CD4-positive, alpha-beta T cell treated with Interleukin-4 for 4 hours (primary cell): ENCODE data around the gene TMEM130.
A peak's percentile ranks its signal among the peaks of the same experiment; 100 is the strongest.

Experiments used
- DNase-seq: peaks from one replicate; pipeline ENCODE4 v3.0.0-alpha.2; 2020

Gene TMEM130, protein sequence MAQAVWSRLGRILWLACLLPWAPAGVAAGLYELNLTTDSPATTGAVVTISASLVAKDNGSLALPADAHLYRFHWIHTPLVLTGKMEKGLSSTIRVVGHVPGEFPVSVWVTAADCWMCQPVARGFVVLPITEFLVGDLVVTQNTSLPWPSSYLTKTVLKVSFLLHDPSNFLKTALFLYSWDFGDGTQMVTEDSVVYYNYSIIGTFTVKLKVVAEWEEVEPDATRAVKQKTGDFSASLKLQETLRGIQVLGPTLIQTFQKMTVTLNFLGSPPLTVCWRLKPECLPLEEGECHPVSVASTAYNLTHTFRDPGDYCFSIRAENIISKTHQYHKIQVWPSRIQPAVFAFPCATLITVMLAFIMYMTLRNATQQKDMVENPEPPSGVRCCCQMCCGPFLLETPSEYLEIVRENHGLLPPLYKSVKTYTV

DNA sequence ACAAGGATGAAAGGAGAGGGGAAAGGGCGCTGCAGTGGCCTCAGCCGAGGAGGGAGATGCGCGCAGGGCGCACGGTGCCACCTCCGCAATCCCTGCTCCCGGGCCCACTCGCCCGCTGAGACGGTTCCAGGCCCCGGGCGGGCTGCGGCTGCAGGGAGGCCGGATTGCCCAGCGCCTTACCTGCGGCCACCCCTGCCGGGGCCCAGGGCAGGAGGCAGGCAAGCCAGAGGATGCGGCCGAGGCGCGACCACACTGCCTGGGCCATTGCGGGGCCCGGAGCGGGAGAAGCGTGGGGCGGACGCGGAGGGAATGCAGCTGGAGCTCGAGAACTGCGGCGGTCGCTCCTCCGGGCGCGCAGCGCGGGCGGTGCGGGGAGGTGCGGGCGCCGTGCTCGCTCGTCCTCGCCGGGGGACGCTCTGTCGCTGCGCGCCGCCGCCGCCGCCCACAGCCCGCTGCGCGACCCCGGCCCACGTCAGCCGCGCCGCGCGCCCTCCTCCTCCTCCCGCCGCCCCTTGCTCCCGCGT, at the start of gene TMEM130:
TSS of gene TMEM130 (minus strand) at position 418 of the 524 bp plus-strand sequence. CDS start at position 265, 153 bp downstream.
- no peak for DNase-seq

DNA sequence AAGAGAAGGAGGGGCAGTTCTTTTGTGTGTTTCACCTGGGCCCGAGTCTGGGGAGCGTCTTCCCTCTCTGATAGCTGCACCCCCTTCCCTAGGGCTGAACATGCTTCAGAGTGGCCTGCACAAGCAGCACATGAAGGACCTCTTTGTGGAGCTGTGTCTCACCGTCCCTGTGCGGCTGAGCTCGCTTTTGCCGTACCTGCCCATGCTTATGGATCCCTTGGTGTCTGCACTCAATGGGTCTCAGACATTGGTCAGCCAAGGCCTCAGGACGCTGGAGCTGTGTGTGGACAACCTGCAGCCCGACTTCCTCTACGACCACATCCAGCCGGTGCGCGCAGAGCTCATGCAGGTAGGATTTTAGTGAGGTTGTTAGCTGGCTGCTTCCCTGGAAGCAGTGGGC, 47.5 kb upstream of the TMEM130 start:
- DNase-seq, result no peak

DNA sequence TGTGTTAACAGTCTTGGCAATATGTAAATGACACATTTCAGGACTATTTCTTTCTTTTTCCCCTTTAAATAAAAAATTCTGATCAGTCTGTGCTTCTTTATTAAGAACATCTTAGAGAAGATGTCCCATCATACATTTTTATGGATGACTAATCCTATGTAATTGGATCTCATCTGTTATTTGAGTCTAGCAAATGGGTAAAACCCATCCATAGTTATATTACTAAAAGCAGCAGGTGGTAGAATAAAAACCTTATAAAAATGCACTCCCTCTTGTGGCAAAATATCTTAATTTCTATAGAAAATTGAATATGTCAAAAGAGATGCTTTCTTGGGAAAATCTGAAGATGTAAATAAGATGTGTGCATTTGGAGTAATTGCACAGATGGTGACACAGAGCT, 43.8 kb upstream of the TMEM130 start:
- no peak for DNase-seq

DNA sequence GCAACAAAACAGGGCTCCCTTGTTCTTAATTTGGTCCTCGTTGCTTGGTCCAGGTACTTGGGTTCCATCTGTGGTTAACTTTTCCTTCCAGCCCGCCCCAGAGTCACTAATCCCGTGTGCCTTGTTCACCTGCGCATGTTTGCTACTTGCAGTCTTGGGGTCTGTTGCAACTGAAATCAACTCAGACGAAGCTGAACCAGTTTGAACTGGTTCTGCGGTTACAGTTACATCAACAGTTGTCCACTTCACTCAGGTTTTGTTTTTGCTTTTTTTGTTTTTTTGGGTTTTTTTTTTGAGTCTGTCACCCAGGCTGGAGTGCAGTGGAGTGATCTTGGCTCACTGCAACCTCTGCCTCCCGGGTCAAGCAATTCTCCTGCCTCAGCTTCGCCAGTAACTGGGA, 43.2 kb upstream of the TMEM130 start:
- no peak for DNase-seq

DNA sequence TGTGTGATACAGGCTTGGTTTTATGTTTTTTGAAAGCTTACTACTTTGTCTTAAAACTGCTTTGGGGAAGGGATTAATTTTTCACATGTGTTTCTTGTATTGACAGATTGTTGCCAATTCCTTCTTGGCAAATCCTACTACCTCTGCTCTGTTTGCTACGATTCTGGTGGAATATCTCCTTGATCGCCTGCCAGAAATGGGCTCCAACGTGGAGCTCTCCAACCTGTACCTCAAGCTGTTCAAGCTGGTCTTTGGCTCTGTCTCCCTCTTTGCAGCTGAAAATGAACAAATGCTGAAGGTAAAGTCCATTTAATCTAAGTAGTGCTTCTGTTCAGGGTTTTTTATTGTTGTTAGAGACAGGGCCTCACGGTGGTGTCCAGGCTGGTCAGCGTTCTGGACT, 42.1 kb upstream of the TMEM130 start:
- DNase-seq, result no peak

DNA sequence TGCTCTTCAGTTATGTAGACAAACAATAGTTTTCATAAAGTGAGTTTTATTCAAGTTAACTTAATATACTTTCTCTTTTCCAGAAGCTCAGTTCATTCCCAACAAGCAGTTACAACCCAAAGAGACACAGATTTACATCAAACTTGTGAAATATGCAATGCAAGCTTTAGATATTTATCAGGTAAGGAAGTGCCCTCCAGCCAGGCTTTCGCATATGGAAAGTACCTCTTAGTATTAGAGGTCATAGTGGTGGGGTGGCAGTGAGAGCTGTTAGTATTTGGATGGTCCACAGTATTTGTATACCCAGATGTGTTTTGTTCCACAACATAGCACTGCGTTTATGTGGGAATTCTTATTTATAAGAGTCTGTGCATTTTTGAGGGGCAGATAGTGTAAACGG, 40.6 kb upstream of the TMEM130 start:
- no peak for DNase-seq

DNA sequence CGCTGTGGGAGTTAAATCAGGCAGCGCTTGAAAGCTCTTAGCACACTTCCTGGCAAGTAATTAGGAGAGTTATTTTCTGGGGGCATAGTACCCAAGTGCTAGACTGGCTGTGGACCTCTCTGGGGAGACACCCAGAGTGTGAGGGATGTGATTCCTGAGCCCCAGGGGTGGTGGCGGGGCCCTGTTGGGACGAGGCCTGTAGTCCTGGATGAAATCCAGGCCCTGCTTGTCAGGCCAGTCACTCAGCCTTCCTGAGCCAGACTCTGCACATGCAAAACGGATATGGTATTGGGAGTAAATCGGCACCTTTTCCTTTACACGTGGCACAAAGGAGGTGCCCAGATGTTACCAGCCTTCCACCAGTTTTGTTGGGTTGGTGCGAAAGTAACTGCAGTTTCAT, 39.7 kb upstream of the TMEM130 start:
- no peak for DNase-seq

DNA sequence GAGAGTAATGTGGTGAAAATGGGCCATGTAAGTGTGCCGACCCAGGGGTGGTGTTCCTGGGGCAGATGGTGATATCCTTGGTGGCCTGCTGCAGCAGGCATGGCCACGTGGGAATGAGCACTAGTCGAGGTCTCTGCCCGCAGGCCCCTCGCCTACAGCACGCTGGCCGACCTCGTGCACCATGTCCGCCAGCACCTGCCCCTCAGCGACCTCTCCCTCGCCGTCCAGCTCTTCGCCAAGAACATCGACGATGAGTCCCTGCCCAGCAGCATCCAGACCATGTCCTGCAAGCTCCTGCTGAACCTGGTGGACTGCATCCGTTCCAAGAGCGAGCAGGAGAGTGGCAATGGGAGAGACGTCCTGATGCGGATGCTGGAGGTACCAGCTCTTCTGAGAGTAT, 38.8 kb upstream of the TMEM130 start:
- no peak for DNase-seq

DNA sequence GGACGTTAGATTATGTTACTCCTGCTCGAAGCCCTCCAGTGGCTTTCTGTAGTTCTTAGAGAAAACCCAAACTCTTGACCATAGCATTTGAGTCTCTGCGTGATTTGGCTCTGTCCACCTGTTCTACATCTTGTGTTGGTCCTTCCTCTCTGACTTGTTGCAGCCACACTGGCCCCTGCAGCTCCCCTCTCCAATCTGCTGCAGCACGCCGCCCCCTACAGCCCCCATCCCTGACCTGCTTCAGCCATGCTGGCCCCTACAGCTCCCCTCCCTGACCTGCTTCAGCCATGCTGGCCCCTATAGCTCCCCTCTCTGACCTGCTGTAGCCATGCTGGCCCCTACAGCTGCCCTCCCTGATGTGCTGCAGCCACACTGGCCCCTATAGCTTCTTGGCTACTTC, 37.8 kb upstream of the TMEM130 start:
- no peak for DNase-seq

DNA sequence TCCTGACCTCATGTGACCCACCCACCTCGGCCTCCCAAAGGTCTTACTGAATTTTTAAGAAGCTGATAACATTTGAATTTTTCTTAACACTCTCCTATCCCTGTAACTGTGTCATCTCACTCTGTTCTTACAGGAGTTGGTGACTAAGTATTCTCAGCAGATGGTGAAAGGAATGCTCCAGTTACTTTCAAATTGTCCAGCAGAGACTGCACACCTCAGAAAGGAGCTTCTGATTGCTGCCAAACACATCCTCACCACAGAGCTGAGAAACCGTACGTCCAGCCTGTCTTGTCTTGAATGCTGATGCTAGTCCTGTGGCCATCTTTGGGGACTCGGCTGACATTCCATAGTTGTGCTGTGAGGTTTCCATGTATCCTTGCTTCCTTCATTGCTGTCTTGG, 33.4 kb upstream of the TMEM130 start:
- DNase-seq, result no peak

DNA sequence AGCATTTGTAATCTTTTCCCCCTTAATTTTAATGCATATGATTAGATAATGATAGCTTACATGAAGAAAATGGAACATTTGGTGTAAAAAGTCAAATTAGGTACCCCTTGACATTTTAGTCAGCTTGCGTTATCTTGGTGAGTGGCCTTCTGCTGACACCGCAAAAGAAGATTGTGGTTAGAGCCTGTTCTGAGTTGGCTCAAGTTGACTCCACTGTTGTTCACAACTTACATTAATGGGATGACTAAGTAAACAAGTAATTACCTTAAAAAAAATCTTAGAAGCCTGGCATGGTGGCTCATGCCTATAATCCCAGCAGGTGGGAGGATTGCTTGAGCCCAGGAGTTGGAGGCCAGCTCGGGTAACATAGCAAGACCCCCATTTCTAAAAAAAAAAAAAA, 32.7 kb upstream of the TMEM130 start:
- no peak for DNase-seq

DNA sequence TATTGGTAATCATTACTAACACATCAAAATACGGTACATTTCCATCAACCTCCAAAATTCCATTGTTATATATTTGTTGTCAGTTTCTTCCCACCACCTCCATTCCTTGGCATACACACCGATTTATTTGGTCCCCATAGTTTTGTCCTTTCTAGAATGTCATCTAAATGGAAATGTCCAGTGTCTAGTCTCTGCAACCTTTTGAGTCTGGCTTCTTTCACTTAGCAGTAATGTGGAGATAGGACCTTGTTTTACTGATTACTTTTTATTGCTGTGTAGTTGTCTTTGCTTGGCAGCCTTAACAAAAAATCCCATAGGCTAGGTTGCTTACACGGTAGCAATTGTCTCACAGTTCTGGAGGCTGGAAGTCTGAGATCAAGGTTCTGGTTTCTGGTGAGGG, 31.0 kb upstream of the TMEM130 start:
- DNase-seq, result no peak

DNA sequence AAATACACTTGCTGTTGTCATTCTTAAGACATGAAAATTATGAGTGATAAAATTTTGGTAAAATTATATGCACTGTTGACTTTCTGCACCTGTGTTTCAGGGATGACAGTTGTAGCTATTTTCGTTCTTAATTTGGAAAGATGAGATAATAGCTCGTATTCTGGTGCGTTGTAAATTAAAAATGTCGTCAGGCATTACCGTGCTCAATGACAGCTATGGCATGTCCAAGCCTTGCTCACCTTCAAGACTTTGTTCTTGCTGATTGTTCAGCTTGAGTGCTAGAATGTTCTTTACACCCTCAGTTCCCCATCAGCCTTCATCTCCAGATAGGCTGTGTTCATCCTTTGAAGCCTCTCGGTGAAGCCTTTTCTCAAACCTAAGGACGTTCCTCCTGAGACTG, 30.0 kb upstream of the TMEM130 start:
- no peak for DNase-seq

DNA sequence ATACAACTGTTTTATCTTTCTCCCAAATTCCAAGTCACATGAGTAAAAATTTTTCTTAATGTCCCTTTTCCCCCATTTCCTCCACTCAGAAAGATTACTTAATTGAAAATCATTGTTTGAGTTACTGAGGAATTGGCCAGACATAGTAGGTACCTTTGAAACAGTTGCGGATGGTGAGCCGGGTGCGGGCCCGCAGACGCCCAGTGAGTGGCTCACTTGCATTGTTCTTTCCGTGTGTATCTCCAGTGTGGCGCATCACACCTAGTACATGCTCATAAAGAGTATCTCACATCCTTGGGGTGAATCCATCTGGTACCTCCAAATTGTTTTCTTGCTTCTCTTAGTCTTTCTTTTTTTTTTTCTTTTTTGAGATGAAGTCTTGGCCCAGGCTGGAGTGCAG, 22.8 kb upstream of the TMEM130 start:
- DNase-seq, result no peak

DNA sequence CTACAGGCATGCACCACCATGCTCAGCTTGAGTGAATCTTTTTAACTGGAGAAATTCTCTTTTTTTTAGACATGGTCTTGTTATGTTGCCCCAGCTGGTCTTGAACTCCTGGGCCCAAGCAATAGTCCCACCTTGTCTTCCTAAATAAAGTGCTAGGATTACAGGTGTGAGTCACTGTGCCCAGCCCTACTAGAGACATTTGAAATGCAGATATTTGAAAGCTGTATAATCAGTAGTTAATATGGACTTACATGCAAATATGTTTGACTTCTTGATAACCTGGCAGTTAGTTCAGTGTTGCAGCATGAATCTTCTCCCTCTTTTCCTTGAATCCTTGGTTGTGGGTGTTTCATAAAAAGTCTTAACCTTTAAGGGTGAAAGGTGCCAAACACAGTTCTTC, 17.2 kb upstream of the TMEM130 start:
- DNase-seq, result no peak

DNA sequence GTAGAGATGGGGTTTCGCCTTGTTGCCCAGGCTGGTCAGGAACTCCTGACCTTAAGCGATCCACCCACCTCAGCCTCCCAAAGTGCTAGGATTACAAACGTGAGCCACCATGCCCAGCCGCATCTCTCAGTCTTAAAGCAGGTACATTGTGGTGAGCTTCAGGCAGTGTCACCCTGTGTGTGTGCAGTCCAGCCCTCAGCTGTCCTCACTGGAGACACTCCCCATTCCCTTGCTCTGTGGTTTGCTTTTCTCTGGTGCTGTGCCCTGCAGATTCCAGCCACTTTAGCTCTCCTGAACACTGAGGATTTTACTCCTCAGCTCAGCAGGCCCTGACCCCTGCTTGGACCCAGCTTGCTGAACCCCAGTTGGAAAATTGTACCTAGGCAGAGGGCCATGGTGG, 14.6 kb upstream of the TMEM130 start:
- no peak for DNase-seq

DNA sequence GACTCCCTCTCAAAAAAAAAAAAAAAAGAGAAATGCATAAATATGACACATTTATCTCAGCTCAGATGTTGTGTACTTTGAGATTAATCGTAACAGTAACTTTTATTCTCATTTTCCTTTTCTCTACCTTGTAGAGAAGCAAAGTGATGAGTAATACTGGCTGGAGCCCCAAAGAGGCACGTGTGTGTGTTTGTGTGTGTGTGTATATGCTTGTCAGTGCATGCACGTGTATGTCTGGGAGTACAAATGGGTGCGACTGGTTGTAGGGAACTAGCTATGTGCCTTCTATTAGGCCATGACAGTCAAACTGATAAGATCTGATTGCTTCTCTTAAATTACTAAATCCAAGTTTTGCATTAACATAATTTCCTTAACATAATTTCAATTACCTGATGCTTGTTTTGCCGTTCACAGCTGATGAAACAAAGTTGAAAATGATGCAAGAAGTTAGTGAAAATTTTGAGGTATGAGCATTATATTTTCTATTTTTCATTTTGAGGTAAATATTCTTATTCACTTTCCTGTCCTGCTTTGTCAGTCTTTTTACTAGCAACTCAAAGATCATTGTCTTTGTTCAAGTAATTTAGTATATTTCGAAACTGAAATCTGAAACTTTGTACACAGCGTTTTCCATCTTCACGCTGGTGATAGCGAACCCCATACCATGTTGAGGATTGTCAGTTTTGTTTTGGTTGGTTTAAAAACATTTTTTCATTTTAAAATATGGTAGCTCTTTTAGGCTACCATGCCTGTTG, 11.9 kb upstream of the TMEM130 start:
- DNase-seq, result peak; percentile 24

DNA sequence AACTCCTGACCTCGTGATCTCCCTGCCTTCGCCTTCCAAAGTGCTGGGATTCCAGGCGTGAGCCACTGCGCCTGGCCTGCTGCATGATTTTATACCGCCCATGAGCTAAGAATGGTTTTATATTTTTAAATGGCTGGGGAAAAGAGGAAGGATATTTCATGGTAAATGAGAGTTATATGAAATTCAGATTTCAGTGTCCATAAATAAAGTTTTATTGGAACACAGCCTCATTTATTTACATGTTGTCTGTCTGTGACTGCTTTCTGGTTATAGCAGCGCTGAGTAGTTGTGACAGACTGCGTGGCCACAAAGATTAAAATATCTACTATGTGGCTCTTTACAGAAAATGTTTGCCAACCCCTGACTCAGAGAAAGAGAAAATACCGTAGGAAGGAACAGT, 10.7 kb upstream of the TMEM130 start:
- DNase-seq, result no peak

DNA sequence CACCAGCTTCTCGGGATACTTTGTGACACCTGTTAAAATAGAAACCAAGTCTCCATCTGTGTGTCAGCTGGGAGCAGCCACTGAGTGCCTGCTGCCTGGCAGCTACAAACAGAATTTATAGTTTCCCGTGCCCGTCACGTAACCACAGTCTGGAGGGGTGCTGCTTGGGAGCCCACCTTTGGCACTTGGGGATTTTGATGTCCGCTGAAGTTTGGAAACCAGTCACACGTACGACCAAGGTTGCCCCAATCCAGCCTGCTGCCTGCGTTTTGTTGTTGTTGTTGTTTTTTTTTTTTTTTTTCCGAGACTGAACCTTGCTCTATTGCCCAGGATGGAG, 10.1 kb upstream of the TMEM130 start:
- DNase-seq, result no peak

DNA sequence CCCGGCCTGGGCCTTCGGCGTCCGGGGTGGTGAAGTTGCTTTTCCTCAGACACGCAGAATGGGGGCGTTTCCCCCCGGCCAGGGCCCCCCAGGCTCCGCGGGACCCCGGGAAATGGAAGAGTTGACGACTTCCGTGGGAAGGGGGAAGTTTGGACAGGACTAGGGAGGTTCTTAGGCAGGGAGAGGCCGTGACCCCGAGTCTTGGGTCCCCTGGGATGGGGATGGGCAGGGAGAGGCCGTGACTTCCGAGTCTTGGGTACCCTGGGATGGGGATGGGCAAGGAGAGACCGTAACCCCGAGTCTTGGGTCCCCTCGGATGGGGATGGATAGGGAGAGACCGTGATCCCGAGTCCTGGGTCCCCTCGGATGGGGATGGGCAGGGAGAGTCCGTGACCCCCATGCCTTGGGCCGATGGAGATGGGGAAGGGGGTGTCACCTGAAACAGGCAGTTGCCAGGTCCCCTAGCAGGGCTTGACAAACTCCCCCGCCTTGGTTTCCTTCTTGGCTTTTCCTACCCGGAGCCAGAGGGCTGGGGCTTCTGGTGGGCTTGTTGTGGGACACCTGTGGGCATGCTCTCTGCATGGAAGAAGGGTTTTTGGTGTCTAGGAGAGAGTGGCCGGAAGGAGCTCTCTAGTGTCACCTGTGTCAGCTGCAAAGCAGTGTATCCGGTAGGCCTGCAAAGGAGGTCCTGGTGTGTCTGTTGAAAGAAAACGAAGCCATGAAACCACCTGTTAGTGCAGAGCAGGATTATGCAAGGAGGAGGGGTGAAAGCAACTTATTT, 9.6 kb upstream of the TMEM130 start:
- peak; percentile 79 for DNase-seq

DNA sequence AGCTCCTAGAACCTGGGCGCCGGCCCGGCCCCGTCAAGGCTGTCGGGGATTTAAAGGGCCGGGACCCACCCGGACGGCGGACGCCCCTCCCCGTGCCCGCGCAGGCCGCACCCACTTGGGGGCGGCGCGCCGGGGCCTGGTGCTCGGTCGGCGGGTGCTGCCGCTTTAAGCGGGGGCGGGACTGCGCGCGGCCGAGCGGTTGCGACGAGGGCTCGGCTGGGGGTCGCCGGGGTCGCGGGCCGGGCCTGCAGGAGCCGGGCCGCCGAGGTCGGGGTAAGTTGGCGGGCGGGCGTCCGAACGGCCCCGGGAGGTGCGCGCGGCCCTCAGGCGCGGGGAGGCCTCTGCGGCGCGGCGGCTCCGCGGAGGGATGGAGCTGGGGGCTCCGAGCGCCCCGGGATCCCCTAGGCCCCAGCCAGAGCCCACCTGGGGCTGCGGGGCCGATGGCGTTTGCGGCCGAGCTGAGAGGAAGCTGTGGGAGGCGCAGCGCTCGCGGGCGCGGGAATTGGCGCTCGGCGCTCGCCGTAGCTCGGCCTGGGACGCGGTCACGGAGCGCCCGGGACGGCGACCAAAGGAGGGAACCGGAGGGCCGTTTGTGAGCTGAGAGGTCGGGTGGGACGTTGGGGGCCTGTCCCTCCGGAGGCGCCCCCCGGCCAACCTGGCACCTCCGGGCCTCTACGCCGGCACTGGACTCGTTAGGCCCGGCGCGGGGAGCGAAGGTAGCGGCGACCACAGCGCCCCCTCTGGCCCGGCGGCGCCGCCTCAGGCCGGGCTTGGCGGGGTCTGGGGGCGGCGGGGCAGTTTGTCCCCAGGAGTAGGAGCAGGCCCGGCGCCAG, 8.8 kb upstream of the TMEM130 start, which contains the start of gene TRRAP:
TSS of gene TRRAP (plus strand) at position 168 of the 833 bp plus-strand sequence. CDS start 2,619 bp downstream, outside the sequence.
- DNase-seq, result peak; percentile 69

DNA sequence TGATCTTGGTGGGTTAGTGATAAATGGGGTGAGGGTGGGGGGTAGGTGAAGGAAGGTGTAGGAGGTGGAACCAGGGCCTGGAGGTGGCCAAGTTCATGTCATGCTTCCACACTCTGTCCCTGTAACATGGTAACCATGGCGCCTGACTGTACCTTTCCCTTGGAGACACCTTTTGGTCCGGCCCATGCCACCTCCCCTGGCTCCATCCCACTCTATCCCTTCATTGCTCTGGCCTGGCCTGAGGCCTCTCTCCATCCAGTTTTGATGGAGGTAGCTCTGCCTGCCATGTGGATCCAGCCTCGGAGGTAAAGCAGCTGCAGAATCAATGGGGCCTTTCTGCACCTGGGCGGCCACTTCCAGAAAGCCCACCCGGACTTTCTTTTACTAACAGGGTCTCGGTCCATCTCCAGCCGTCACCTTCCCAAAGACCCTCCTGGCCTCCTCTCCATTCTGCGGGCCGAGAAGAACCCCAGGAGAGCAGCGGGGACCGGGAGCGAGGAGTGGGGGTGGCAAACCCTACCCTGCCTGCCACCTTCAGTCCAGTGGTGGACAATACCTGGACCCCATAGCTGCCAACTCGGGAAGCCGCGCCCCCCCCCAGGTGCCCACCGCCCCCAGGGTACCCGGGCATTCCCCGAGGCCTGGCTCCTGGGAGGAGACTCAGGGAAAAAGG, 8.0 kb upstream of the TMEM130 start:
- DNase-seq, result no peak
